ENCODE measurements around the gene BAZ2B.

DNA sequence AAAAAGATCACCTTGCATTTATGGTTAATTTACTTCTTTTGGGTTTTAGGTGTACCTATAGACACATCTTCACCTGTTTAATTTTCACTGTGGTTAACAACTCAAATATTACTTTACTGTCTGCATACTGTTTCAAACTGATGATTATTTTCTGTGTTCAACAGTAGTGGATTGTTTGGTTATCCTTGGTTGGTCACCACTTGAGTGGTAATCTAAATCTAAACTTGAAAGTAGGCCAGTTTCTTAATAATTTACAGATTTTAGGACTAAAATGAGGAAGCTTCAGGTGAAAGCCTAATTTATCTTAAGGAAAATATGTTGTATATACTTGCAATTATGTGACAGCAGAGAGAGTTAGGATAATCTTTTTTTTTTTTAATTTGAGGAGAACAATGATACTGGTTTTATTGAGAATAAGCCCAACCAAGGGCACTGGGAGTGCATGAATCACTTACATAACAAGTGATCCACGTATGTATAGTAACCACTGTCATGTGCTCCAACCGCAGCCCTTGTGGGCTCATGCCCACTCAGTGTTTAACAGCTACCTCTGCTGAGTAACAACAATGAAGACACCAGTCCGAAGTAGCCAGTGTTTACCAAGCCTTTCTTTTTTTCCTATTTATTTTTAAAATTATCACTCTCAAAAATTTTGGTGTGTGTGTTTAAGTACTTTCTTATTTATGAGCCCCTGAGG, 298.8 kb downstream of the BAZ2B start:
- TF ChIP-seq, protein P1, sequence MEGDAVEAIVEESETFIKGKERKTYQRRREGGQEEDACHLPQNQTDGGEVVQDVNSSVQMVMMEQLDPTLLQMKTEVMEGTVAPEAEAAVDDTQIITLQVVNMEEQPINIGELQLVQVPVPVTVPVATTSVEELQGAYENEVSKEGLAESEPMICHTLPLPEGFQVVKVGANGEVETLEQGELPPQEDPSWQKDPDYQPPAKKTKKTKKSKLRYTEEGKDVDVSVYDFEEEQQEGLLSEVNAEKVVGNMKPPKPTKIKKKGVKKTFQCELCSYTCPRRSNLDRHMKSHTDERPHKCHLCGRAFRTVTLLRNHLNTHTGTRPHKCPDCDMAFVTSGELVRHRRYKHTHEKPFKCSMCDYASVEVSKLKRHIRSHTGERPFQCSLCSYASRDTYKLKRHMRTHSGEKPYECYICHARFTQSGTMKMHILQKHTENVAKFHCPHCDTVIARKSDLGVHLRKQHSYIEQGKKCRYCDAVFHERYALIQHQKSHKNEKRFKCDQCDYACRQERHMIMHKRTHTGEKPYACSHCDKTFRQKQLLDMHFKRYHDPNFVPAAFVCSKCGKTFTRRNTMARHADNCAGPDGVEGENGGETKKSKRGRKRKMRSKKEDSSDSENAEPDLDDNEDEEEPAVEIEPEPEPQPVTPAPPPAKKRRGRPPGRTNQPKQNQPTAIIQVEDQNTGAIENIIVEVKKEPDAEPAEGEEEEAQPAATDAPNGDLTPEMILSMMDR (IDR thresholded peaks at IDR 0.05 in 8 of 11, conservative IDR thresholded peaks at IDR 0.05 in 3 of 11): no peak
- TF ChIP-seq POLR2A (IDR thresholded peaks at IDR 0.05) (no peak), POLR2AphosphoS5 (IDR thresholded peaks at IDR 0.05) (no peak)
